LNCaP clone FGC (cell line): Measurements from ENCODE around the gene RUFY3.
"Not testable (repeated sequence)": the region's sequence is repeated elsewhere in the genome, so short reads cannot be mapped to it uniquely, and the experiment has no call there.

Experiments used
- DNase-seq: peaks from one replicate; pipeline ENCODE4 v3.0.0-alpha.2; 2011; ENCODE audit warnings: low read depth
- H3K4me3 ChIP-seq: 2 replicates; pipeline ENCODE4 v1.5.1; 2011; ENCODE audit warnings: mild to moderate bottlenecking, low read depth, low read length, control low read depth
- TF ChIP-seq, protein P1 (sequence below): IDR thresholded peaks from 2 replicates; pipeline ENCODE4 v1.5.1; 2012; ENCODE audit warnings: mild to moderate bottlenecking; ENCODE audit not compliant: control insufficient read depth, insufficient read depth; ENCODE audit errors: extremely low read depth

The RUFY3 gene

DNA sequence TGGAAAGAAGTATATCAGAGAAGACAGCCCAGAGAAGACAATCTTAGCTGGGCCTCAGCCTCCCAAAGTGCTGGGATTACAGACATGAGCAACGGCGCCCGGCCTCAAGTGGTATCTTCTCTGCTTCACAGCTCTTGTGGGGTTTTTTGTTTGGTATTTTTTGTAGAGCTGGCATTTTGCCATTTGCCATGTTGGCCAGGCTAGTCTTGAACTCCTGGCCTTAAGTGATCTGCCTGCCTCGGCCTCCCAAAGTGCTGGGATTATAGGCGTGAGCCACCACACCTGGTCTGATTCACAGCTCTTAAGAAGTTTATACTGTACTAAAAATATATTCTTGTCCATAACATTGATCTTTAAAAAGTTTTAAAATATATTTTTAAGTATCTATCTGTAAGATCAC, 21.1 kb upstream of the RUFY3 start:
- no peak overlapping the region for H3K4me3 ChIP-seq
- TF ChIP-seq, protein P1, sequence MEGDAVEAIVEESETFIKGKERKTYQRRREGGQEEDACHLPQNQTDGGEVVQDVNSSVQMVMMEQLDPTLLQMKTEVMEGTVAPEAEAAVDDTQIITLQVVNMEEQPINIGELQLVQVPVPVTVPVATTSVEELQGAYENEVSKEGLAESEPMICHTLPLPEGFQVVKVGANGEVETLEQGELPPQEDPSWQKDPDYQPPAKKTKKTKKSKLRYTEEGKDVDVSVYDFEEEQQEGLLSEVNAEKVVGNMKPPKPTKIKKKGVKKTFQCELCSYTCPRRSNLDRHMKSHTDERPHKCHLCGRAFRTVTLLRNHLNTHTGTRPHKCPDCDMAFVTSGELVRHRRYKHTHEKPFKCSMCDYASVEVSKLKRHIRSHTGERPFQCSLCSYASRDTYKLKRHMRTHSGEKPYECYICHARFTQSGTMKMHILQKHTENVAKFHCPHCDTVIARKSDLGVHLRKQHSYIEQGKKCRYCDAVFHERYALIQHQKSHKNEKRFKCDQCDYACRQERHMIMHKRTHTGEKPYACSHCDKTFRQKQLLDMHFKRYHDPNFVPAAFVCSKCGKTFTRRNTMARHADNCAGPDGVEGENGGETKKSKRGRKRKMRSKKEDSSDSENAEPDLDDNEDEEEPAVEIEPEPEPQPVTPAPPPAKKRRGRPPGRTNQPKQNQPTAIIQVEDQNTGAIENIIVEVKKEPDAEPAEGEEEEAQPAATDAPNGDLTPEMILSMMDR: no peak
- DNase-seq: no peak

DNA sequence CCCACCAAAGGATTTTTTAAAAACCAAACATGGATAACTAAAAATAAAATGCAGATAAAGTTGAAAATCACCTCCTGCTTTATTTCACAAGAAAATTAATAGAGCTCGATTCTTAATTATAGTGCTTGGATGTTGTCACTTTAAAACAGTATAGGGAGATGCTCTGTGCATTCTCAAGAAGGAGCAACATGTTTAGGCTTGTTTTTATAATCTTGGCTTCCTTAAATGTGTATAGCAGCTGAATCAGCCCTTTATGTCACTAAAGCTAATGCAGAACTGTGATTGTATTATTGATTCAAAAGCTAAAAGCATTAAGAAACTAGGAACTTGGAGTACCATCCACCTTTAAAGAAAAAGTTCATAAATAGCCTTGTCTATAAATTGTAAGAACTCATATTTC, 20.5 kb upstream of the RUFY3 start:
- TF ChIP-seq, protein P1: no peak
- DNase-seq: no peak
- no peak overlapping the region for H3K4me3 ChIP-seq

DNA sequence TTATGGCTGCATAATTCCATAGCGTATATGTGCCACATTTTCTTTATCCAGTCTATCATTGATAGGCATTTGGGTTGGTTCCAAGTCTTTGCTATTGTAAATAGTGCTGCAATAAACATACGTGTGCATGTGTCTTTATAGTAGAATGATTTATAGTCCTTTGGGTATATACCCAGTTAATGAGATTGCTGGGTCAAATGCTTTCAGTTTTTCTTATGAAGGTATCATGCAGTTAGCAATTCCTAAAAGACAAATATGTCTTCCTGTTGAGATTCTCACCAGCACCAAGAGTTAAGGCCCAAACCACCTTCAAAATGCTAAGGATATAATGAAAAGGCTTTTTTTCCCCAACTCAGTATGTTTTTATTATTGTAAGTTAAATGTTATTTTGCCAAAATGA, 19.2 kb upstream of the RUFY3 start:
- not testable (repeated sequence) for DNase-seq, H3K4me3 ChIP-seq

DNA sequence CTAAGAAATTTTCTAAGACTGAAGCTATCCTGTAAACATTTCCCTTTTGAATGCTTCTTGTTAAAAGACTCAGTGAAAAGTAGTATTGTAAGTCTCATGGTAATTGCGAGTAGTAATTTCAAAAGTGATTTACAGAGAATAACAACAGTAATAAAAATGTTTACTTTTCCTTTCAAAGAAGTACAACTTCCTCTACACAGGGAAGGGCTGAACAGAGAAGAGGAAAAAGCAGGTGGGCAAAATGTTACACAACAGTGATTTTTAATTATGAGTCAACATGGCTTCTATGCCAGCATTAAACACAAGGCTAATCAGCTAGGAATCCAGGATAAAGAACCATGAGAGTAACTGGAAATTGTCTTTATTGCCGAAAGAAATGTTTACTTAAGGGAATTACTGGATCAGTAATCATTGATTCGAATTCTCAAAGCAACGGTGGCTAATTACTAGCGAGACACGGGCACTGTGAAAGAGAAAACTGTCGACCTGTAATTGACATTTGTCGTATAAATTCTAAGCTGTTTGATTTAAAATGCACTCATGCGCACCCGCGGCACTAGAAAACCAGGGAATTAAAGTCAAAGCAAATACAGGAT, 18.0 kb upstream of the RUFY3 start:
- TF ChIP-seq, protein P1: no peak
- peak; percentile 48 for DNase-seq
- H3K4me3 ChIP-seq: peak overlapping the region; percentile 62

DNA sequence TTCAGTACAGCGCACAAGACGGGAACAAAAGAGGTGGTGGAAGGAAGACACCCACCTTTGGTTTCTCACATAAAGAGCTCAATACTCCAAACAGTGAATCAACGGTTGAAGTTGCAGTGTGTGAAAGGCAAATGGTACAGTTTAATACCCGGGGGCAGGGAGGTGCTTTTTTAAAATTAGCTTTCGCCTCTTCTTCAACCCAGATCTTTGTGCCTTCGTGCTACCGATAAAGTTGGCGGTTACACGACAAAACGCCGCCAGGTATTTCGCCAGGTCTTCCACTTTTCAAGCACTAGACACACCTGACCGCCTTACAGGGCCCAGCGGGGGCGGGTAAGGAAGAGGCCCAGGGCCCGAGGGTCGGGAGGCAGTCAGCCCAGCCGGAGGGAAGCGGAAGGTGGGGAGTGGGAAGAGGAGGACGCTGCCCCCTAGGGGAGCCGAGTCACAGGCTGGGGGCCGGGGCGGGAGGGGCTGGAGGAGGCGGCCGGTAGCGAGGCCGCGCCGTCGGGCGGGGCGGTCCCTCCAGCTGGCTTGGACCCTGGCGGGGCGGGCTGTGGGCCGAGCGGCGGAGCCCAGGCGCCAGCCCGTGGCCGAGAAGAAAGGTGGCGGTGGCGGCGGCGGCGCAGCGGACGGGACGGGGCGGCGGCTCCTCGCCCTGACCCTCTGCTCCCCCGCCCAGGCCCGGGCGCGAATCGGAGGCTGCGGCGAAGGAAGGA, 17.4 kb upstream of the RUFY3 start:
- TF ChIP-seq, protein P1: peak; percentile 30; the same call in 1 of the 2 replicates
- peak; percentile 17 for DNase-seq
- H3K4me3 ChIP-seq: peak overlapping the region; percentile 62

DNA sequence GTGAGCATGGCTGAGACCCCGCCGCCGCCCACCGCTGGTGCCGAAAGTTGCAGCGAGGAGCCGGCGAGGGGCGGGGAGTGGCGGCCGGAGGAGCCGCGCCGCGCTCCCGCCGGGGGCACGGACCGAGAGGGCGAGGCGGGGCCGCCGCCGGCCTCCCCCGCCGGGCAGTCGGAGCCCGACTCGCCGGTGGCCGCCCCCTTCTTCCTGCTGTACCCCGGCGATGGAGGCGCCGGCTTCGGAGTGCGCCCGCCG, 16.9 kb upstream of the RUFY3 start:
- TF ChIP-seq, protein P1: no peak
- no peak for DNase-seq
- peak overlapping the region; percentile 62 for H3K4me3 ChIP-seq

DNA sequence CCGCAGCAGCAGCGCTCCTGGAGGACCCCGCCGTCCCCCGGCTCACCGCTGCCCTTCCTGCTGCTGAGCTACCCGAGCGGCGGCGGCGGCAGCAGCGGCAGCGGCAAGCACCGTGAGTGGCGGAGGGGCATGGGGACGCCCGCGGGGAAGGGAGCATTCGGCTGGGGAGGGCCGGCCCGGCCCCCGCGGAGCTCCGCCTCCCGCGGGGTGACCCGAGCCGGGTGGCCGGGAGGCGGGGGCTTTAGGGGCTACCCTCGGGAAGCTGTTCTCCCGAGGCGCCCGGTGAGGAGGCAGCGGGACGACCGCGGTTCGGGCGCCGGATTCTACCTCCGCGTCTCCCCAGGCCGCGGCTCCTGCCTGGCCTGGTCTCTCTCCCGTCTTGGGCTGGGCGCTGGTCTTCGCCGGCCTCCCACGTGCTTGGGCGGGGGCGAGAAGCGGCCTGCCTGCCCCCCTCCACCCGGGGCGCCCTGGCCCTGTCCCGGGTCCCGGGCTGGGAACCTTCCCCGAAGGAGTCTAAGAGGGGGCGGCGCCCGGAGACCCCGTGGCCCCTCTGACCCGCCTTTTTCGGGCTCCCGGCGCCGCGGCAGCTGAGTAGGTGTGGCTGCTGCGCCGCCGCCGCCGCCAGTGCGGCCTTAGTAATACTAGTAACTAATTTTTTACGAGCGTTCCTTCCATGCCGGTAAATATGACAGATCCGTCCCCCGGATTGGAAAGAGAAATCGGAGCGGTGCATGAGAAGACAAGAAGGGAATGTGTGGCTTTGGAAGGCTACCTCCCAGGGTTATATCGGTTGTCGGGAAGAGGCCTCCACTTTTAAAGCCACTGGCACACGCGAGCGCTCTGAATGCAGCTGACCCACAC, 16.4 kb upstream of the RUFY3 start:
- peak overlapping the region; percentile 62 for H3K4me3 ChIP-seq
- DNase-seq: peak; percentile 55
- TF ChIP-seq, protein P1: no peak
